Measurements from ENCODE around the gene LRRC4C. TPM values are rescaled to one million over a fixed set of nuclear protein-coding genes. Genes with fewer than 3 reads are reported as not detected.

The LRRC4C gene
- total RNA-seq, result 16.5 to 17.6 TPM (median 16.9 TPM) in 3 replicates

DNA sequence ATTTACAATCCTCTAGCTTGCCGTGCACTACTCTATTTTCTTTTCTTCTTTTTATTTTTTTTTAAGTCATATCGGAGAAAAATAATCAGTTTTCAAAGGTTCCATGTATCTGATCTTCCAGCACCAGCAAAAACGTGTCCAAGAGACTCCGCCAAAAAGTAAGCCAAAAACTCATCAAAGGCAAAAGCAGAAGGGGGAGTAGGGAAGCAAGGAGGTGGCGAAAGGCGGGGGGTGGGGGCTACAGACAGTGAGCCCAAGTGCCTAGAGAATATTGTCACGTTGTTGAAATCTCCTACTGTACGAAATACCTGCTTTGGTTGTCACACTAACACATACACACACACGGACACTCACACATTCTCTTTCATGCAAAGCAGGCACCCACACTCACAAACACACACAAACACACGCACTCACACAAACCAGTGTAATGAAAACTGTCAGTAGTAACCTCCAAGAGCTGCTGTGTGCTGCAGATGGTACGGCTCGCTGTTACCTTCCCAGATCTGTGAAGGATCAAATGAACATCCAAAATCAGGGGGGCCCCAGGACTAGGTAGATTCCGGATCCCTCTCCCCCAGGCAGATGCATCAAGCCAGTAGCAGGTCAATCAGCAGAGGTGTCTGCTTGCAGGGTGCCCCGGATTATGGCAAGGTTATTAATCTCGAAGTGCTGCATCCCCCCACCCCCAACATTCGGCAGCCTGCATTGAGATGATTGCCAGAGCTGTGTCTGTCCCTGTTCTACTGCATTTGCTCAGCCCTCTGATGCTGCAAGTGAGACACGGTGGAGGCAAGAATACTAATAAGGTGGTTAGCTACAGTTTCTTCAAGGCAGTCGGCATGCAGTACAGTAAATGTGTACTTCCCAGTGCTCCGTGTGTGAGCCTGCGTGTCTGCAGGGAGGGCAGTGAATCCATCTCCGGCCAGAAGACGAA is at the start of gene LRRC4C:
TSS of gene LRRC4C (minus strand) at position 188 of the 937 bp plus-strand sequence.
- Mint-ChIP-seq H3K27ac (peak within 1 kb of the TSS; percentile 14), H3K36me3 (no peaks in the 10 kb centered on the region), H3K4me3 (peak within 1 kb of the TSS; percentile 8), H3K9me3 (peaks cover 5% of the 10 kb centered on the region), H3K27me3 (ENCODE audit: low read depth) (peaks cover 2% of the 10 kb centered on the region), H3K4me1 (peaks cover 15% of the 10 kb centered on the region)
- TF ChIP-seq, protein P1, sequence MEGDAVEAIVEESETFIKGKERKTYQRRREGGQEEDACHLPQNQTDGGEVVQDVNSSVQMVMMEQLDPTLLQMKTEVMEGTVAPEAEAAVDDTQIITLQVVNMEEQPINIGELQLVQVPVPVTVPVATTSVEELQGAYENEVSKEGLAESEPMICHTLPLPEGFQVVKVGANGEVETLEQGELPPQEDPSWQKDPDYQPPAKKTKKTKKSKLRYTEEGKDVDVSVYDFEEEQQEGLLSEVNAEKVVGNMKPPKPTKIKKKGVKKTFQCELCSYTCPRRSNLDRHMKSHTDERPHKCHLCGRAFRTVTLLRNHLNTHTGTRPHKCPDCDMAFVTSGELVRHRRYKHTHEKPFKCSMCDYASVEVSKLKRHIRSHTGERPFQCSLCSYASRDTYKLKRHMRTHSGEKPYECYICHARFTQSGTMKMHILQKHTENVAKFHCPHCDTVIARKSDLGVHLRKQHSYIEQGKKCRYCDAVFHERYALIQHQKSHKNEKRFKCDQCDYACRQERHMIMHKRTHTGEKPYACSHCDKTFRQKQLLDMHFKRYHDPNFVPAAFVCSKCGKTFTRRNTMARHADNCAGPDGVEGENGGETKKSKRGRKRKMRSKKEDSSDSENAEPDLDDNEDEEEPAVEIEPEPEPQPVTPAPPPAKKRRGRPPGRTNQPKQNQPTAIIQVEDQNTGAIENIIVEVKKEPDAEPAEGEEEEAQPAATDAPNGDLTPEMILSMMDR (IDR thresholded peaks at IDR 0.05; ENCODE audit: unreplicated experiment), result no peak
- DNase-seq (ENCODE audit: low spot score in 2 of 2, unreplicated experiment in 2 of 2), result no peak

DNA sequence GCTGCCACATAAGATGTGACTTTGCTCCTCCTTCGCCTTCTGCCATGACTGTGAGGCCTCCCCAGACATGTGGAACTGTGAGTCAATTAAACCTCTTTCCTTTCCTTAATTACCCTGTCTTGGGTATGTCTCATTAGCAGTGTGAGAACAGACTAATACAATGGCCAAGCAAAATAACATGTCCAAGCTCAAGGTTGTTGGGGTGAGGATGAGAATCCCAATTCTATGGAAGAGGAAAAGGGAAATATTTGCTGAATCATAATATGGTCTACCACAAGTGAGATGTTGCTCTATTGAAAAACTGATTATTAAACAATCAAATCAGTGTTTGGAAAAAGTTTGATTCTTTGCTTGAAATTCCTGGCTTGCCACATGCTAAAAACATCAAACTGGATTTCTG is 48.7 kb upstream of the LRRC4C start:
- Mint-ChIP-seq H3K27ac (no peak overlapping the region), H3K4me1 (peaks cover 11% of the 10 kb centered on the region), H3K27me3 (ENCODE audit: low read depth) (no peaks in the 10 kb centered on the region), H3K4me3 (no peak overlapping the region), H3K9me3 (no peaks in the 10 kb centered on the region), H3K36me3 (no peaks in the 10 kb centered on the region)
- TF ChIP-seq, protein P1 (IDR thresholded peaks at IDR 0.05; ENCODE audit: unreplicated experiment), result no peak
- no peak for DNase-seq (ENCODE audit: low spot score in 2 of 2, unreplicated experiment in 2 of 2)

DNA sequence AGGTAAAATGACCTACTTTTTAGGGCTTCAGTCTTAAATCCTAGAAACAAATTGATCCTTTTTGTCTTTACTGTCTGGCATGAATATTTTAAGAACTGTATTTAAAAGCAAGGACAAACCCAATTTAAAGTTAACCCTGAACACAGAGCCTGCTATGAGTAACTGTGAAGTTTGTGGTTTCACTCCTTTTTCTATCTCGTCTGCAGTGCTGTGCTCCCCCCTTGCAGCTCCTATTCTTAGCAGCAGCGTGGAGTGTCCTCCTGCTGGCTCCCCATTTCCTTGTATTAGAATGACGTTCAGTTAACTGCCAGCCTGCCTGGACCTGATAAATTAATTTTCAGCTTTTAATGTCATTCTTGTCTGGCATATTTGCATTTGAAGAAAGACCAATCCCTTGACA is 40.0 kb upstream of the LRRC4C start:
- Mint-ChIP-seq H3K4me3 (no peak overlapping the region), H3K27me3 (ENCODE audit: low read depth) (peaks cover 2% of the 10 kb centered on the region), H3K36me3 (no peaks in the 10 kb centered on the region), H3K27ac (no peak overlapping the region), H3K9me3 (no peaks in the 10 kb centered on the region), H3K4me1 (peaks cover 35% of the 10 kb centered on the region)
- DNase-seq (ENCODE audit: low spot score in 2 of 2, unreplicated experiment in 2 of 2), result no peak
- TF ChIP-seq, protein P1 (IDR thresholded peaks at IDR 0.05; ENCODE audit: unreplicated experiment), result no peak

DNA sequence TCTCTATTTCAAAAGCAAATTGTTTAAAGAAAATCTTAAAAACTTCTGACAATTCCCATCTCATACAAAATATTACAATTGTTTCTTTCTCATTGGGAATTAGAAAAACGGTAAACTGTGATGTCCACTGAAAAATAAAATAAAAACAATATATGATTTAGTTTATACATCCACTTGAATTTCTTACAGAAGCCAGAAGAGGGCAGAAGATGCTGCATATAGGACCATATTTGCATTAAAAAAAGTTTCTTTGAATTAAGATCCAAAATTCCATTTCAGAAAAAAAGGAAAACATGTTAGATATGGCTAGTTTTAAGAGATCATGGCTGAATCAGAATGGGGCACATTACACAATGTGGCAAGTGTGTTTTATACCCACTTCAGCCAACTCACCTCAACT is 39.3 kb upstream of the LRRC4C start:
- Mint-ChIP-seq H3K4me3 (no peak overlapping the region), H3K27ac (no peak overlapping the region)

DNA sequence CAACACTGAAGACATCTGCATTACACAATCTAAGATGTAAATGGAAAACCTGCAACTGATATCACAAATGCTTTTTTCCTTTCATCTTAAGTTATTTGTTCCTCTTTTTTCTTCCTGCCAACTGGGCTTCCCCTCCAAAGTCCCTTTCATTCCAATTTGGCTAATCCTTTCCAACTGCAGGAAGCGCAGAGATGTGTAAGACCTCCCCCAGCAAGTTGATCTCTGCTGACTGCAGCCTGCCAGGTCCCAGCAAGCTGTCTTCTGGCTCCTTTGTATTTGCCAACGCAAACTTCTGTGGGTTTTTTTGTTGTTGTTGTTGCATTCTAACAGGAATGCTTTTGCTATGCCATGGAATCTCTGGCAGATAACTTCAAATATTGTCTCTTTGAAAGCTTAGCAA is 38.5 kb upstream of the LRRC4C start:
- Mint-ChIP-seq H3K36me3 (no peaks in the 10 kb centered on the region), H3K9me3 (no peaks in the 10 kb centered on the region), H3K27me3 (ENCODE audit: low read depth) (peaks cover 2% of the 10 kb centered on the region), H3K27ac (no peak overlapping the region), H3K4me1 (peaks cover 35% of the 10 kb centered on the region), H3K4me3 (no peak overlapping the region)
- TF ChIP-seq, protein P1 (IDR thresholded peaks at IDR 0.05; ENCODE audit: unreplicated experiment), result no peak
- DNase-seq (ENCODE audit: low spot score in 2 of 2, unreplicated experiment in 2 of 2), result no peak

More for the DNA sequence above, 39.3 kb upstream of the LRRC4C start:
- no peak for DNase-seq (ENCODE audit: low spot score in 2 of 2, unreplicated experiment in 2 of 2)
- H3K36me3 Mint-ChIP-seq, result no peaks in the 10 kb centered on the region
- peaks cover 35% of the 10 kb centered on the region for H3K4me1 Mint-ChIP-seq
- TF ChIP-seq, protein P1 (IDR thresholded peaks at IDR 0.05; ENCODE audit: unreplicated experiment), result peak; percentile 68
- H3K9me3 Mint-ChIP-seq, result no peaks in the 10 kb centered on the region
- H3K27me3 Mint-ChIP-seq (ENCODE audit: low read depth), result peaks cover 2% of the 10 kb centered on the region

Data from mesothelial cell of epicardium (in vitro differentiated cells).